Progenitor cell of endocrine pancreas (in vitro differentiated cells): ENCODE data around the gene GPR37L1. TPM values are rescaled to one million over a fixed set of nuclear protein-coding genes. Genes with fewer than 3 reads are reported as not detected.

ENCODE experiments used
- DNase-seq: peaks from one replicate; pipeline ENCODE4 v3.0.0; 2021; ENCODE audit warnings: low spot score; ENCODE audit not compliant: unreplicated experiment
- H3K27ac Mint-ChIP-seq: 2 replicates; pipeline ENCODE4 v1.8.0; 2021; ENCODE audit warnings: mild to moderate bottlenecking, moderate library complexity, mixed read lengths
- H3K27me3 Mint-ChIP-seq: 2 replicates; pipeline ENCODE4 v1.8.0; 2021; ENCODE audit warnings: mixed read lengths
- H3K36me3 Mint-ChIP-seq: 2 replicates; pipeline ENCODE4 v1.8.0; 2022; ENCODE audit warnings: mixed read lengths; ENCODE audit not compliant: insufficient read depth
- H3K4me1 Mint-ChIP-seq: 2 replicates; pipeline ENCODE4 v1.8.0; 2021; ENCODE audit warnings: low read depth, mixed read lengths
- H3K4me3 Mint-ChIP-seq: 2 replicates; pipeline ENCODE4 v1.8.0; 2021; ENCODE audit warnings: low read depth, mild to moderate bottlenecking, moderate library complexity, mixed read lengths
- H3K9me3 Mint-ChIP-seq: 2 replicates; pipeline ENCODE4 v1.8.0; 2021; ENCODE audit warnings: low read depth, mixed read lengths
- CTCF ChIP-seq: fragments of 200-600 bp; sonication (generic); IDR thresholded peaks from one replicate; pipeline ENCODE4 v1.5.0; 2021; ENCODE audit warnings: antibody characterized with exemption, mild to moderate bottlenecking; ENCODE audit not compliant: unreplicated experiment
- total RNA-seq: library from RNA; stranded (reverse); gene quantifications from 2 replicates; pipeline ENCODE4 v1.2.1, GENCODE V29; 2021

GPR37L1 gene
- total RNA-seq, 1 donor from 2014 or later = not detected

DNA sequence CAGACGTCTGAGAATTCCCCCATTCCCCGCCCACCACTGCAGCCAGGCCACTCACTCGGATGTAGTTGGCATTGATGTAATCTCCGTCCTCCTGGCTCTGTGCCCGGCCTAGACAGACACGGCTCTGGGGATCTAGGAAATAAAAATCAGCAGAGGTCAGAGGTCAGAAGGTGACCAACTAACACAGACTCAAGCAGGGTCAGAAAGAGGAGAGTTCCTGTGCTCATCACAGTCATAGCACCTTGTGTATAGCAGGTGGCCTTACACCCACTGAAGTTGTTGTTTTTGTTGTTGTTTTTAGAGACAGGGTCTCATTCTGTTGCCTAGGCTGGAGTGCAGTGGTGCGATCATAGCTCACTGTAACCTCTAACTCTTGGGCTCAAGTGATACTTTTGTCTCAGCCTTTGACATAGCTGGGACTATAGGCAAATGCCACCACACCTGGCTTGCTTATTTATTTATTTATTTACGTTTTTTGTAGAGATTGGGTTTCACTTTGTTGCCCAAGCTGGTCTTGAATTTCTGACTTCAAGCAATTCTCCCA lies 32.8 kb downstream of the GPR37L1 start:
- H3K9me3 Mint-ChIP-seq = no peaks in the 10 kb centered on the region
- H3K4me3 Mint-ChIP-seq = no peak overlapping the region
- no peak for DNase-seq
- no peak for TF ChIP-seq CTCF
- peaks cover 17% of the 10 kb centered on the region for H3K27me3 Mint-ChIP-seq
- H3K27ac Mint-ChIP-seq = no peak overlapping the region
- peaks cover 5% of the 10 kb centered on the region for H3K4me1 Mint-ChIP-seq
- H3K36me3 Mint-ChIP-seq = no peaks in the 10 kb centered on the region

DNA sequence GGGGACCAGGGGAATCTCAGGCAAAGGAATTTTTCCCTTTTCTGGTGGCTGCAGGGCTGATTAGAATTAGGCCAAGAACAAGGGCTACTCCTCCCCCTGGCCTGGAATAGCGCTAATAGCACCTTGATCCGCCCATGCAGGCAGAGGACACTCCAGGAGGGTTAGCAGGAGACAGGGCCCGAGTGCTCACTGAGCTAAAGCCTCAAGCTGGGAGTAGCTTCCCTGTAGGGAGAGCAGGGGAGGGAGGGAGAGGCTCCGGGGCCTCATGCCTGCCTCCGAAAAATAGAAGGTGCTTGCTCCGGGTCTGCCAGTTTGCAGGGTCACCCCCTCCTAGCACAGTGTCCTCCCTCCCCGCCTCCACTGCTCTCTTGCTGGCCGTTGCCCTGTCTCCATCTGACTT lies 33.9 kb downstream of the GPR37L1 start:
- H3K27ac Mint-ChIP-seq = no peak overlapping the region
- H3K36me3 Mint-ChIP-seq = no peaks in the 10 kb centered on the region
- no peak for DNase-seq
- no peak overlapping the region for H3K4me3 Mint-ChIP-seq
- H3K9me3 Mint-ChIP-seq = no peaks in the 10 kb centered on the region
- peaks cover 5% of the 10 kb centered on the region for H3K4me1 Mint-ChIP-seq
- H3K27me3 Mint-ChIP-seq = peaks cover 13% of the 10 kb centered on the region
- TF ChIP-seq CTCF = no peak

DNA sequence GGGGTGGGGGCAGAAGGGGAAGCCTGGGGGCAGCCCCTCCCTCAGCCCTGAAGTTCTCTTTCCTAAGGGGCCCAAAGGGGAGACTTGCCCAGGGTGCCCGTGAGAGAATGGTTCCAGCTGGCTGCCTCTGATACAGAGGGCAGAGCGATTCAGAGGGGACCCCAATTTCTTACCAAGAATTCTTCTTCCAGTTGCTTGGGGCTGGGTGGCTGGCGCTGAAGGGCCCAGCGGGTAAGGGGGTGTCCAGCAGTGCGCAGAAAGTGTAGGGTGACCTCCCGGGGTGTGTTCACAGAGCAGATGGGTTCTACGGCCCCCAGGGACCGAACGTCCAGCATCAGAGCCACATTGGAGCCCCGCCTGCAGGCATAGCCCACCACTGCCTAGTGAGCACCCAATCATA lies 35.2 kb downstream of the GPR37L1 start:
- no peak overlapping the region for H3K27ac Mint-ChIP-seq
- DNase-seq = no peak
- H3K9me3 Mint-ChIP-seq = no peaks in the 10 kb centered on the region
- no peak for TF ChIP-seq CTCF
- no peaks in the 10 kb centered on the region for H3K36me3 Mint-ChIP-seq
- H3K27me3 Mint-ChIP-seq = peaks cover 17% of the 10 kb centered on the region
- no peak overlapping the region for H3K4me3 Mint-ChIP-seq
- H3K4me1 Mint-ChIP-seq = peaks cover 9% of the 10 kb centered on the region

DNA sequence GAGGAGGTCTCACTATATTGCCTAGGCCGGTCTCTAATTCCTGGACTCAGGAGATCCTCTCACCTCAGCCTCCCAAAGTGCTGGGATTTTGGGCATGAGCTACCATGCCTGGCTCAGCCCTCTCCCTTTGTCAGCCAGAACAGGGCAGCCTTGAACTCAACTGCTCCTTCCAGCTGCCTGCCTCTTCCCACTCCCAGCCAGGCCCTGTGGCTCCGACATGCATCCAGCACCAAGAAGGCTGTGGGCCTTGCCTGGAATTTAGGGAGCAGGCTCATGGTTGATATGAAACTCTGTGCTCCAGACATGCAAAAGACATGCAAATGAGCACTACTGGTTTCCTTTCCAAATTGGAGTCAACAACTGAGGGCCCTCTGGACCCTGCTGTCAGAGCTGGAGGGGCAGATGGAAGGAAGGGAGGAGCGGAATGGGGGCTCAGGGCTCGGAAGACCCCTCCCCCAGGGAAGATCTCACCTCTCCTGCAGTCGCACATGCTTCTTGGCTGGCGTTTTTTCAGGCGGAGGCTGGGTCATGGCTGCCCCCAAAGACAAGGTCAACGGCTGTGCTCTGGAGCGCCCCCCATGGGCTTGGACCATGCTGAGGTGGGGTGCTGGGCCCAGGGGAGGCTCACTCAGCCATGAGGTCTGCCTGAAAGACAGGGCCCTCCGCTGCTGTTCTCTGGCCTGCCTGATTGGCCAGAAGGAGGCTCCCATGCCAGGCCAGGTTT lies 36.3 kb downstream of the GPR37L1 start:
- peak overlapping the region; percentile 11 for H3K27ac Mint-ChIP-seq

More for the DNA sequence above, 36.3 kb downstream of the GPR37L1 start:
- no peaks in the 10 kb centered on the region for H3K36me3 Mint-ChIP-seq
- peaks cover 11% of the 10 kb centered on the region for H3K27me3 Mint-ChIP-seq
- TF ChIP-seq CTCF = no peak
- no peak overlapping the region for H3K4me3 Mint-ChIP-seq
- no peak for DNase-seq
- H3K4me1 Mint-ChIP-seq = peaks cover 9% of the 10 kb centered on the region
- no peaks in the 10 kb centered on the region for H3K9me3 Mint-ChIP-seq
